K562 (cell line): Measurements from ENCODE around the gene KRT14.

Source experiments
- TGIF2 ChIP-seq: sonication (generic); formaldehyde crosslinking; IDR thresholded peaks from 2 replicates; pipeline ENCODE4 v1.8.1; 2022; ENCODE audit warnings: mild to moderate bottlenecking, missing genetic modification reagents, moderate library complexity
- ZBTB49 ChIP-seq: sonication (generic); formaldehyde crosslinking; IDR thresholded peaks from 2 replicates; pipeline ENCODE4 v1.8.0; 2022; ENCODE audit warnings: missing genetic modification reagents, mild to moderate bottlenecking, borderline replicate concordance
- TF ChIP-seq, protein P1 (sequence below), 3 experiments: IDR thresholded peaks in 2 of 3; conservative IDR thresholded peaks in 1 of 3; 2 replicates each; pipeline ENCODE4 v1.5.1; 2011 to 2012; ENCODE audit warnings: low read length in 3 of 3, mild to moderate bottlenecking in 3 of 3, control low read depth in 2 of 3, improper control_type of control experiment in 1 of 3, inconsistent platforms in 1 of 3, low read depth in 1 of 3, mixed read lengths in 1 of 3, moderate library complexity in 1 of 3; ENCODE audit not compliant: insufficient read depth in 2 of 3

DNA sequence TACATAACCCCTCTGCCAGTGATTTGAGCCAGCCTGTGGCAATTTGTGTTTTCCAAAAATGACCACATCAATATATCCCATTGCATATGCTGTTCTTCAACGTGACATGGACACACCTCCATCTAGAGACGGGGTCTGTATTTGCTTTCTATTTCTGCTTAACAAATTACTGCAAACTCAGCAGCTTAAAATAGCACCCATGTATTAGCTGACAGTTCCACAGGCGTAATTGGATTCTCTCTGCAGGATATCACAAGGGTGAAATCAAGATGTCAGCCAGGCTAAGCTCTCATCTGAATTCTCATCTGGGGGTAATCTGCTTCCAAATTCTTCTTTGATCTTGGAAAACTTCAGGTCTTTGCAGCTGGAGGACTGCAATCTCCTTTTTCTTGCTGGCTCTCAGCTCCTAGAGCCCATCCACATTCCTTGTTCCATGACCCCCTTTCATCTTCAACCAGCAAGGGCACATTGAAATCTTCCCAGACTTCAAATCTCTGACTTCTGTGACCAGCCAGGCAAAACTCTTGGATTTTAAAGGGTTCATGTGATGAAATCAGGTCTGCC is 23.0 kb downstream of the KRT14 start:
- TF ChIP-seq ZBTB49 (CRISPR knock-in tag) (no peak), TGIF2 (CRISPR knock-in tag) (no peak)
- TF ChIP-seq, protein P1, sequence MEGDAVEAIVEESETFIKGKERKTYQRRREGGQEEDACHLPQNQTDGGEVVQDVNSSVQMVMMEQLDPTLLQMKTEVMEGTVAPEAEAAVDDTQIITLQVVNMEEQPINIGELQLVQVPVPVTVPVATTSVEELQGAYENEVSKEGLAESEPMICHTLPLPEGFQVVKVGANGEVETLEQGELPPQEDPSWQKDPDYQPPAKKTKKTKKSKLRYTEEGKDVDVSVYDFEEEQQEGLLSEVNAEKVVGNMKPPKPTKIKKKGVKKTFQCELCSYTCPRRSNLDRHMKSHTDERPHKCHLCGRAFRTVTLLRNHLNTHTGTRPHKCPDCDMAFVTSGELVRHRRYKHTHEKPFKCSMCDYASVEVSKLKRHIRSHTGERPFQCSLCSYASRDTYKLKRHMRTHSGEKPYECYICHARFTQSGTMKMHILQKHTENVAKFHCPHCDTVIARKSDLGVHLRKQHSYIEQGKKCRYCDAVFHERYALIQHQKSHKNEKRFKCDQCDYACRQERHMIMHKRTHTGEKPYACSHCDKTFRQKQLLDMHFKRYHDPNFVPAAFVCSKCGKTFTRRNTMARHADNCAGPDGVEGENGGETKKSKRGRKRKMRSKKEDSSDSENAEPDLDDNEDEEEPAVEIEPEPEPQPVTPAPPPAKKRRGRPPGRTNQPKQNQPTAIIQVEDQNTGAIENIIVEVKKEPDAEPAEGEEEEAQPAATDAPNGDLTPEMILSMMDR (IDR thresholded peaks at IDR 0.05 in 2 of 3, conservative IDR thresholded peaks at IDR 0.05 in 1 of 3; ENCODE audit: insufficient read depth in 2 of 3, low read depth in 1 of 3, low read length in 3 of 3): no peak
